MM.1S (cell line): ENCODE data around the gene CEP85.

Source experiments
- DNase-seq: peaks from one replicate; pipeline ENCODE4 v3.0.0-alpha.2; 2015
- H2AFZ ChIP-seq: fragments of 300-600 bp; sonication (generic); 2 replicates; pipeline ENCODE4 v1.6.0; 2016; ENCODE audit warnings: antibody characterized with exemption, low read length
- H3F3A ChIP-seq: fragments of 300-600 bp; sonication (generic); 2 replicates; pipeline ENCODE4 v1.6.1; 2016; ENCODE audit warnings: mild to moderate bottlenecking, antibody characterized with exemption, low read length, moderate library complexity, mixed read lengths; ENCODE audit not compliant: insufficient read depth
- H3K27ac ChIP-seq: fragments of 300-600 bp; sonication (generic); 2 replicates; pipeline ENCODE4 v1.5.1; 2016; ENCODE audit warnings: mild to moderate bottlenecking, low read length
- H3K27me3 ChIP-seq: fragments of 300-600 bp; sonication (generic); replicated peaks from 2 replicates; pipeline ENCODE4 v1.6.0; 2016; ENCODE audit warnings: low read length; ENCODE audit not compliant: insufficient read depth
- H3K36me3 ChIP-seq: fragments of 300-600 bp; sonication (generic); replicated peaks from 2 replicates; pipeline ENCODE4 v1.6.1; 2016; ENCODE audit warnings: mild to moderate bottlenecking, low read length, mixed read lengths; ENCODE audit not compliant: insufficient read depth
- H3K4me1 ChIP-seq: fragments of 300-600 bp; sonication (generic); 2 replicates; pipeline ENCODE4 v1.6.1; 2016; ENCODE audit warnings: low read length, mixed read lengths
- H3K4me2 ChIP-seq: fragments of 300-600 bp; sonication (generic); 2 replicates; pipeline ENCODE4 v1.6.0; 2016; ENCODE audit warnings: low read depth, low read length
- H3K4me3 ChIP-seq: fragments of 300-600 bp; sonication (generic); 2 replicates; pipeline ENCODE4 v1.5.1; 2016; ENCODE audit warnings: low read length, mixed read lengths
- H3K79me2 ChIP-seq: fragments of 300-600 bp; sonication (generic); 2 replicates; pipeline ENCODE4 v1.6.1; 2016; ENCODE audit warnings: mixed run types, low read length, mixed read lengths
- H3K9ac ChIP-seq: fragments of 300-600 bp; sonication (generic); 2 replicates; pipeline ENCODE4 v1.6.1; 2016; ENCODE audit warnings: low read length, mixed read lengths
- H3K9me2 ChIP-seq: fragments of 300-600 bp; sonication (generic); replicated peaks from 2 replicates; pipeline ENCODE4 v1.6.1; 2016; ENCODE audit warnings: mild to moderate bottlenecking, low read length, mixed read lengths; ENCODE audit not compliant: insufficient read depth
- H3K9me3 ChIP-seq: fragments of 300-600 bp; sonication (generic); replicated peaks from 2 replicates; pipeline ENCODE4 v1.6.1; 2016; ENCODE audit warnings: mild to moderate bottlenecking, low read length, mixed read lengths; ENCODE audit not compliant: insufficient read depth
- H4K20me1 ChIP-seq: fragments of 300-600 bp; sonication (generic); 2 replicates; pipeline ENCODE4 v1.6.1; 2016; ENCODE audit warnings: mild to moderate bottlenecking, low read length, moderate library complexity, mixed read lengths; ENCODE audit not compliant: insufficient read depth
- CTCF ChIP-seq: fragments of 300-600 bp; sonication (generic); IDR thresholded peaks from 2 replicates; pipeline ENCODE4 v1.5.1; 2016; ENCODE audit warnings: antibody characterized with exemption, low read length, mixed read lengths
- EZH2 ChIP-seq: fragments of 300-600 bp; sonication (generic); optimal IDR thresholded peaks from 2 replicates; pipeline ENCODE3; 2017; ENCODE audit warnings: low read depth, mild to moderate bottlenecking, antibody characterized with exemption, low read length, mixed read lengths
- EZH2phosphoT487 ChIP-seq: fragments of 300-600 bp; sonication (generic); IDR thresholded peaks from 2 replicates; pipeline ENCODE4 v1.6.1; 2018; ENCODE audit warnings: antibody characterized with exemption, low read length

Gene CEP85

GRCh38 chr1:26296340-26297056 is 62.5 kb downstream of the CEP85 start:
- H2AFZ ChIP-seq = no peak overlapping the region
- H3K9me3 ChIP-seq = no peaks in the 10 kb centered on the region
- no peak overlapping the region for H3K9ac ChIP-seq
- H3K9me2 ChIP-seq = no peaks in the 10 kb centered on the region
- H4K20me1 ChIP-seq = no peaks in the 10 kb centered on the region
- H3K4me1 ChIP-seq = no peaks in the 10 kb centered on the region
- no peak overlapping the region for H3K4me2 ChIP-seq
- no peak overlapping the region for H3K4me3 ChIP-seq
- no peaks in the 10 kb centered on the region for H3K79me2 ChIP-seq
- H3K27me3 ChIP-seq = no peaks in the 10 kb centered on the region
- H3K36me3 ChIP-seq = no peaks in the 10 kb centered on the region
- H3K27ac ChIP-seq = no peak overlapping the region
- TF ChIP-seq CTCF (no peak), EZH2phosphoT487 (no peak), EZH2 (no peak)
- H3F3A ChIP-seq = no peaks in the 10 kb centered on the region
- no peak for DNase-seq

- Histone ChIP-seq H4K20me1 (no peaks in the 10 kb centered on the region), H3K27me3 (no peaks in the 10 kb centered on the region), H3K9me2 (no peaks in the 10 kb centered on the region), H3K27ac (no peak overlapping the region), H2AFZ (no peak overlapping the region), H3K36me3 (no peaks in the 10 kb centered on the region), H3K4me1 (no peaks in the 10 kb centered on the region), H3K79me2 (no peaks in the 10 kb centered on the region), H3K4me2 (no peak overlapping the region), H3F3A (no peaks in the 10 kb centered on the region), H3K9ac (no peak overlapping the region), H3K4me3 (no peak overlapping the region), H3K9me3 (no peaks in the 10 kb centered on the region)
- DNase-seq = no peak
- TF ChIP-seq CTCF (no peak), EZH2 (no peak), EZH2phosphoT487 (no peak)
These were observed 63.2 kb downstream of the CEP85 start for GRCh38 chr1:26297057-26297790.

GRCh38 chr1:26297791-26298124 is 63.8 kb downstream of the CEP85 start:
- H3K4me1 ChIP-seq = no peaks in the 10 kb centered on the region
- TF ChIP-seq EZH2 (no peak), EZH2phosphoT487 (no peak), CTCF (no peak)
- H3K4me3 ChIP-seq = no peak overlapping the region

More at GRCh38 chr1:26297791-26298124, 63.8 kb downstream of the CEP85 start:
- Histone ChIP-seq H3K27me3 (no peaks in the 10 kb centered on the region), H3K9me2 (no peaks in the 10 kb centered on the region), H3K36me3 (no peaks in the 10 kb centered on the region), H3K9me3 (no peaks in the 10 kb centered on the region), H2AFZ (no peak overlapping the region), H4K20me1 (no peaks in the 10 kb centered on the region), H3K9ac (no peak overlapping the region), H3F3A (no peaks in the 10 kb centered on the region), H3K79me2 (no peaks in the 10 kb centered on the region), H3K27ac (no peak overlapping the region), H3K4me2 (no peak overlapping the region)
- DNase-seq = no peak
